SK-N-SH (cell line): Measurements from ENCODE around the gene C1QL4. TPM values are rescaled to one million over a fixed set of nuclear protein-coding genes. Genes with fewer than 3 reads are reported as not detected.
A peak's percentile ranks its signal among the peaks of the same experiment; 100 is the strongest.

Experiments used
- CTCF ChIA-PET: fragments of 300-600, 350-600 bp; formaldehyde crosslinking; extraction: SDS; loops from one replicate; lab custom pipeline; 2021; lab: Yijun Ruan, JAX
- POLR2A ChIA-PET: fragments of 350-600 bp; sonication (Branson Sonifier 250); formaldehyde crosslinking; extraction: SDS; loops from one replicate; lab custom pipeline; 2020; ENCODE audit warnings: antibody characterized with exemption, inconsistent platforms; lab: Yijun Ruan, JAX
- DNase-seq: peaks from one replicate; pipeline ENCODE4 v3.0.0; 2012
- H2AFZ ChIP-seq: fragments of 200-600 bp; sonication (generic); 2 replicates; pipeline ENCODE4 v1.8.1; 2016; ENCODE audit warnings: antibody characterized with exemption, mild to moderate bottlenecking, low read depth
- H3F3A ChIP-seq: fragments of 200-600 bp; sonication (generic); replicated peaks from 2 replicates; pipeline ENCODE3; 2016; ENCODE audit warnings: antibody characterized with exemption, mild to moderate bottlenecking; ENCODE audit not compliant: insufficient read depth
- H3K27ac ChIP-seq, 2 experiments: fragments of 200-500 bp in 1 of 2; fragments of 200-600 bp in 1 of 2; sonication (Bioruptor generic) in 1 of 2; sonication (generic), shearing (Covaris generic) in 1 of 2; 2 replicates each; pipeline versions ENCODE4 v1.5.1 to v1.6.1; 2014 to 2016; ENCODE audit warnings: low read depth in 2 of 2, inconsistent platforms in 1 of 2, low read length in 1 of 2, mild to moderate bottlenecking in 1 of 2, mixed read lengths in 1 of 2
- H3K27me3 ChIP-seq: fragments of 200-600 bp; sonication (generic), shearing (Covaris generic); 2 replicates; pipeline ENCODE4 v1.6.1; 2016; ENCODE audit warnings: mixed run types; ENCODE audit not compliant: insufficient read depth
- H3K36me3 ChIP-seq, 2 experiments: fragments of 200-500 bp in 1 of 2; fragments of 200-600 bp in 1 of 2; sonication (Bioruptor generic) in 1 of 2; sonication (generic) in 1 of 2; replicated peaks in 1 of 2; 2 replicates each; pipeline versions ENCODE3 to v1.5.1; 2014 to 2016; ENCODE audit warnings: low read length in 1 of 2, mild to moderate bottlenecking in 1 of 2; ENCODE audit not compliant: insufficient read depth in 2 of 2, control insufficient read depth in 1 of 2
- H3K4me1 ChIP-seq, 2 experiments: fragments of 200-500 bp in 1 of 2; fragments of 200-600 bp in 1 of 2; sonication (Bioruptor generic) in 1 of 2; sonication (generic), shearing (Covaris generic) in 1 of 2; 2 replicates each; pipeline versions ENCODE4 v1.5.1 to v1.6.1; 2014 to 2016; ENCODE audit warnings: low read depth in 1 of 2, low read length in 1 of 2, mixed run types in 1 of 2; ENCODE audit not compliant: insufficient read depth in 2 of 2, control insufficient read depth in 1 of 2
- H3K4me2 ChIP-seq: fragments of 200-600 bp; sonication (generic), shearing (Covaris generic); 2 replicates; pipeline ENCODE4 v1.6.1; 2017; ENCODE audit warnings: mixed run types
- H3K4me3 ChIP-seq, 2 experiments: fragments of 200-500 bp in 1 of 2; fragments of 200-600 bp in 1 of 2; sonication (Bioruptor generic) in 1 of 2; sonication (generic), shearing (Covaris generic) in 1 of 2; 2 replicates each; pipeline versions ENCODE4 v1.5.1 to v1.8.1; 2014 to 2016; ENCODE audit warnings: low read depth in 2 of 2, inconsistent platforms in 1 of 2, low read length in 1 of 2, mild to moderate bottlenecking in 1 of 2, mixed read lengths in 1 of 2, moderate library complexity in 1 of 2
- H3K79me2 ChIP-seq: fragments of 200-600 bp; sonication (generic); 2 replicates; pipeline ENCODE4 v1.8.1; 2017; ENCODE audit warnings: mild to moderate bottlenecking; ENCODE audit not compliant: insufficient read depth
- H3K9ac ChIP-seq: fragments of 200-600 bp; sonication (generic); 2 replicates; pipeline ENCODE4 v1.6.1; 2017; ENCODE audit warnings: mixed run types
- H3K9me2 ChIP-seq: fragments of 200-600 bp; sonication (generic); 2 replicates; pipeline ENCODE4 v1.6.1; 2017; ENCODE audit warnings: mixed run types
- H3K9me3 ChIP-seq: fragments of 200-600 bp; sonication (generic); 2 replicates; pipeline ENCODE4 v1.6.1; 2017; ENCODE audit warnings: mixed run types, mild to moderate bottlenecking, moderate library complexity
- H4K20me1 ChIP-seq: fragments of 200-600 bp; sonication (generic); 2 replicates; pipeline ENCODE4 v1.6.1; 2017; ENCODE audit warnings: mild to moderate bottlenecking, mixed run types; ENCODE audit not compliant: insufficient read depth
- CHD2 ChIP-seq: fragments of 150-350 bp; IDR thresholded peaks from 2 replicates; pipeline ENCODE4 v1.6.1; 2018; ENCODE audit warnings: low read length; ENCODE audit not compliant: partially characterized antibody
- CTCF ChIP-seq: fragments of 200-600 bp; sonication (generic); IDR thresholded peaks from 2 replicates; pipeline ENCODE4 v1.6.1; 2017; ENCODE audit warnings: antibody characterized with exemption, mild to moderate bottlenecking, moderate library complexity
- ELF1 ChIP-seq: IDR thresholded peaks from 2 replicates; pipeline ENCODE4 v1.4.0; 2012
- EZH2phosphoT487 ChIP-seq: fragments of 200-600 bp; sonication (generic); IDR thresholded peaks from 2 replicates; pipeline ENCODE4 v1.6.1; 2017; ENCODE audit warnings: low read depth, mixed run types, mild to moderate bottlenecking, antibody characterized with exemption, moderate library complexity, borderline replicate concordance
- FOXM1 ChIP-seq: IDR thresholded peaks from 2 replicates; pipeline ENCODE4 v1.4.0; 2012; ENCODE audit warnings: low read depth, mild to moderate bottlenecking
- GATA2 ChIP-seq: sonication (generic); formaldehyde crosslinking; IDR thresholded peaks from 2 replicates; pipeline ENCODE4 v1.5.0; 2020; ENCODE audit warnings: mild to moderate bottlenecking, missing genetic modification reagents
- IRF3 ChIP-seq: fragments of 150-350 bp; IDR thresholded peaks from 2 replicates; pipeline ENCODE4 v1.6.1; 2016; ENCODE audit warnings: mild to moderate bottlenecking, low read depth, low read length
- PBX3 ChIP-seq: IDR thresholded peaks from 2 replicates; pipeline ENCODE4; 2012
- RAD21 ChIP-seq: IDR thresholded peaks from 2 replicates; pipeline ENCODE4 v1.6.1; 2012; ENCODE audit warnings: mild to moderate bottlenecking, low read length
- RXRA ChIP-seq: IDR thresholded peaks from 2 replicates; pipeline ENCODE4 v1.4.0; 2012; ENCODE audit warnings: low read depth, mild to moderate bottlenecking, borderline replicate concordance
- SIN3A ChIP-seq: IDR thresholded peaks from 2 replicates; pipeline ENCODE4 v1.6.1; 2012; ENCODE audit warnings: low read depth, mild to moderate bottlenecking, low read length, moderate library complexity, borderline replicate concordance
- SMC3 ChIP-seq: IDR thresholded peaks from 2 replicates; pipeline ENCODE4 v1.6.1; 2012; ENCODE audit warnings: low read depth, low read length, improper control_type of control experiment
- TAF1 ChIP-seq: IDR thresholded peaks from 2 replicates; pipeline ENCODE4 v1.6.1; 2012; ENCODE audit warnings: low read depth, mild to moderate bottlenecking, low read length, moderate library complexity, borderline replicate concordance
- TCF12 ChIP-seq: IDR thresholded peaks from 2 replicates; pipeline ENCODE4 v1.4.0; 2012
- USF1 ChIP-seq: IDR thresholded peaks from 2 replicates; pipeline ENCODE4 v1.4.0; 2012; ENCODE audit warnings: low read depth, borderline replicate concordance
- USF2 ChIP-seq: fragments of 150-350 bp; IDR thresholded peaks from 2 replicates; pipeline ENCODE4 v1.6.1; 2017; ENCODE audit warnings: antibody characterized with exemption, low read length, low read depth, borderline replicate concordance
- YY1 ChIP-seq: IDR thresholded peaks from 2 replicates; pipeline ENCODE4 v1.4.0; 2012; ENCODE audit warnings: low read depth, mild to moderate bottlenecking
- ZBTB33 ChIP-seq: IDR thresholded peaks from 2 replicates; pipeline ENCODE4 v1.4.0; 2012; ENCODE audit warnings: low read depth, borderline replicate concordance
- WGBS: methylation state at CpG from one replicate; pipeline ENCODE4 v1.1.6; 2017; ENCODE audit warnings: low lambda C conversion rate; 5-methylcytosine and 5-hydroxymethylcytosine counted together
- polyA plus RNA-seq, 3 experiments: library from polyadenylated mRNA; depleted of rRNA; stranded (reverse); fragments of >200 nt; gene quantifications; 2 replicates each; pipeline ENCODE4 v1.2.3, GENCODE V29; 2012

The C1QL4 gene
- polyA plus RNA-seq, 1 of the 3 experiments (the other 2 are of a cell fraction): 14.6 TPM

GRCh38 chr12:49340095-49340870 is 3.3 kb upstream of the C1QL4 start:
- Histone ChIP-seq H3F3A (peaks cover 17% of the 10 kb centered on the region), H3K4me2 (no peak overlapping the region), H3K27me3 (no peaks in the 10 kb centered on the region), H3K4me3 (no peak overlapping the region), H4K20me1 (no peaks in the 10 kb centered on the region), H3K9me3 (no peaks in the 10 kb centered on the region), H2AFZ (no peak overlapping the region), H3K9me2 (no peaks in the 10 kb centered on the region), H3K27ac (no peak overlapping the region), H3K9ac (no peak overlapping the region), H3K4me1 (peaks cover 0 to 23% of the 10 kb centered on the region in 2 experiments; a peak in 1 of 4 replicates), H3K79me2 (no peaks in the 10 kb centered on the region), H3K36me3 (no peaks in the 10 kb centered on the region)
- WGBS: 91% methylated on average over 6 of the region's 6 CpGs
- no peak for TF ChIP-seq RAD21
- no peak for TF ChIP-seq USF1
- TF ChIP-seq YY1: no peak
- TF ChIP-seq SIN3A: no peak
- TF ChIP-seq FOXM1: no peak
- TF ChIP-seq CHD2: no peak
- ChIA-PET CTCF (interaction anchor here (0.9 to 15.9 kb wide), 5 partner anchors 7 to 230 kb away, joined by 3 to 658 read pairs (median 68); partner anchors contain the start of genes DNAJC22, LMBR1L and PRPH), POLR2A (interaction anchor here (0.6 kb wide), 1 partner anchor 140 kb away, joined by 3 read pairs; no protein-coding TSS in a partner anchor)
- no peak for DNase-seq

- Histone ChIP-seq H3K27me3 (no peaks in the 10 kb centered on the region), H4K20me1 (no peaks in the 10 kb centered on the region), H3K4me2 (no peak overlapping the region), H3K4me1 (peaks cover 0 to 21% of the 10 kb centered on the region in 2 experiments; a peak in 1 of 4 replicates), H3K79me2 (no peaks in the 10 kb centered on the region), H3K9me3 (no peaks in the 10 kb centered on the region), H2AFZ (no peak overlapping the region), H3K36me3 (no peaks in the 10 kb centered on the region), H3K9me2 (no peaks in the 10 kb centered on the region), H3K4me3 (no peak overlapping the region), H3K27ac (no peak overlapping the region), H3F3A (peaks cover 17% of the 10 kb centered on the region), H3K9ac (no peak overlapping the region)
- peak; percentile 30 for DNase-seq
- WGBS: 67% methylated on average over 5 of the region's 5 CpGs
- ChIA-PET CTCF (interaction anchor here (0.9 to 15.9 kb wide), 4 partner anchors 7 to 46 kb away, joined by 3 to 658 read pairs (median 36); partner anchors contain the start of genes DNAJC22 and PRPH), POLR2A (interaction anchor here (0.6 kb wide), 1 partner anchor 141 kb away, joined by 3 read pairs; no protein-coding TSS in a partner anchor)
- no peak for TF ChIP-seq TCF12
- TF ChIP-seq CTCF: no peak
- TF ChIP-seq USF2: no peak
- no peak for TF ChIP-seq IRF3
- TF ChIP-seq GATA2: no peak
- TF ChIP-seq RAD21: no peak
- no peak for TF ChIP-seq ZBTB33
- no peak for TF ChIP-seq PBX3
- TF ChIP-seq YY1: no peak
- TF ChIP-seq ELF1: no peak
- no peak for TF ChIP-seq TAF1
- no peak for TF ChIP-seq EZH2phosphoT487
- no peak for TF ChIP-seq RXRA
- TF ChIP-seq SMC3: no peak
These were observed 2.5 kb upstream of the C1QL4 start for GRCh38 chr12:49339464-49339861.
